Neuronal stem cell (in vitro differentiated cells): ENCODE measurements around the gene FMNL3.
"Not testable (repeated sequence)": the region's sequence is repeated elsewhere in the genome, so short reads cannot be mapped to it uniquely, and the experiment has no call there.

Source experiments
- DNase-seq: peaks from one replicate; pipeline ENCODE4 v3.0.0-alpha.2; 2013; ENCODE audit warnings: low spot score
- H2AFZ ChIP-seq: one replicate; pipeline ENCODE4 v1.6.1; 2013; ENCODE audit warnings: mild to moderate bottlenecking, low read length, inconsistent platforms
- H2AK5ac ChIP-seq: 2 replicates; pipeline ENCODE4 v1.6.1; 2013; ENCODE audit warnings: low read depth, mild to moderate bottlenecking, inconsistent platforms, low read length, moderate library complexity, mixed read lengths
- H2BK120ac ChIP-seq: 2 replicates; pipeline ENCODE4 v1.6.1; 2013; ENCODE audit warnings: low read depth, mild to moderate bottlenecking, inconsistent platforms, low read length, moderate library complexity, mixed read lengths
- H2BK12ac ChIP-seq: one replicate; pipeline ENCODE4 v1.6.1; 2013; ENCODE audit warnings: low read length, inconsistent platforms
- H2BK15ac ChIP-seq: 2 replicates; pipeline ENCODE4 v1.6.1; 2013; ENCODE audit warnings: mild to moderate bottlenecking, low read length, inconsistent platforms, mixed read lengths
- H2BK5ac ChIP-seq: one replicate; pipeline ENCODE4 v1.6.1; 2013; ENCODE audit warnings: inconsistent platforms, mild to moderate bottlenecking, low read length, moderate library complexity
- H3K14ac ChIP-seq: one replicate; pipeline ENCODE4 v1.6.1; 2013; ENCODE audit warnings: low read length, inconsistent platforms
- H3K18ac ChIP-seq: 2 replicates; pipeline ENCODE4 v1.6.1; 2013; ENCODE audit warnings: low read length, inconsistent platforms
- H3K23ac ChIP-seq: 2 replicates; pipeline ENCODE4 v1.6.1; 2013; ENCODE audit warnings: low read depth, mild to moderate bottlenecking, mixed read lengths, low read length, inconsistent platforms; ENCODE audit not compliant: poor library complexity
- H3K27ac ChIP-seq: replicated peaks from 3 replicates; pipeline ENCODE4 v1.5.1; 2013; ENCODE audit warnings: low read length, inconsistent platforms
- H3K27me3 ChIP-seq, 3 experiments: 2 replicates each; pipeline ENCODE4 v1.6.1; 2013; ENCODE audit warnings: low read length in 3 of 3, mild to moderate bottlenecking in 2 of 3, inconsistent platforms in 1 of 3, low read depth in 1 of 3, mixed read lengths in 1 of 3, moderate library complexity in 1 of 3; ENCODE audit not compliant: control insufficient read depth in 3 of 3, insufficient read depth in 3 of 3
- H3K36me3 ChIP-seq, 2 donors: replicated peaks in 1 of 2; 2 replicates each; pipeline ENCODE4 v1.6.1; 2013; ENCODE audit warnings: low read length in 2 of 2; ENCODE audit not compliant: control insufficient read depth in 2 of 2, insufficient read depth in 2 of 2
- H3K4ac ChIP-seq: 2 replicates; pipeline ENCODE4 v1.6.1; 2013; ENCODE audit warnings: inconsistent platforms, mild to moderate bottlenecking, low read length, moderate library complexity
- H3K4me1 ChIP-seq, 2 donors: 1 replicate in 1 of 2; 2 replicates in 1 of 2; pipeline ENCODE4 v1.6.1; 2013; ENCODE audit warnings: low read length in 2 of 2, low read depth in 1 of 2; ENCODE audit not compliant: control insufficient read depth in 2 of 2, insufficient read depth in 1 of 2
- H3K4me2 ChIP-seq: one replicate; pipeline ENCODE4 v1.6.1; 2013; ENCODE audit warnings: mild to moderate bottlenecking, low read length, inconsistent platforms; ENCODE audit not compliant: insufficient read depth, poor library complexity, severe bottlenecking
- H3K4me3 ChIP-seq, 2 donors: 2 replicates each; pipeline ENCODE4 v1.5.1; 2013; ENCODE audit warnings: low read length in 2 of 2, mild to moderate bottlenecking in 2 of 2, inconsistent platforms in 1 of 2, moderate library complexity in 1 of 2
- H3K79me1 ChIP-seq: one replicate; pipeline ENCODE4 v1.6.1; 2013; ENCODE audit warnings: low read depth, mild to moderate bottlenecking, inconsistent platforms, low read length, moderate library complexity
- H3K9ac ChIP-seq: one replicate; pipeline ENCODE4 v1.6.1; 2013; ENCODE audit warnings: mild to moderate bottlenecking, low read depth, low read length, inconsistent platforms; ENCODE audit not compliant: poor library complexity
- H3K9me3 ChIP-seq, 2 donors: replicated peaks in 1 of 2; 2 replicates each; pipeline versions ENCODE3 to v1.6.1; 2013; ENCODE audit warnings: low read length in 2 of 2, mild to moderate bottlenecking in 2 of 2, inconsistent platforms in 1 of 2, low read depth in 1 of 2, mixed read lengths in 1 of 2, moderate library complexity in 1 of 2; ENCODE audit not compliant: control insufficient read depth in 2 of 2, insufficient read depth in 1 of 2
- H4K8ac ChIP-seq: one replicate; pipeline ENCODE4 v1.6.1; 2013; ENCODE audit warnings: low read depth, mild to moderate bottlenecking, inconsistent platforms, low read length, moderate library complexity
- H4K91ac ChIP-seq: one replicate; pipeline ENCODE4 v1.6.1; 2013; ENCODE audit warnings: low read length, low read depth, mild to moderate bottlenecking, inconsistent platforms; ENCODE audit not compliant: poor library complexity
- WGBS, 2 donors: extraction: QIAGEN DNeasy Blood & Tissue Kit; methylation state at CpG; one replicate each; pipeline ENCODE4 v1.1.7; 2013; ENCODE audit warnings: missing lambda C conversion rate in 2 of 2, mixed read lengths in 1 of 2; ENCODE audit not compliant: insufficient read length in 2 of 2, insufficient replicate concordance in 1 of 2; ENCODE audit errors: extremely low coverage in 2 of 2; 5-methylcytosine and 5-hydroxymethylcytosine counted together

FMNL3 gene

GRCh38 chr12:49616533-49617219 lies 90.5 kb downstream of the FMNL3 start:
- Histone ChIP-seq H4K91ac (no peak overlapping the region), H3K4me3 (no peak overlapping the region), H3K4ac (no peak overlapping the region), H4K8ac (no peak overlapping the region), H3K9ac (no peak overlapping the region), H2BK5ac (no peak overlapping the region), H3K14ac (no peak overlapping the region), H3K4me1 (peaks cover 1 to 2% of the 10 kb centered on the region in 2 donors), H2AFZ (no peak overlapping the region), H3K27ac (no peak overlapping the region), H3K79me1 (no peaks in the 10 kb centered on the region), H3K23ac (no peak overlapping the region), H3K27me3 (no peaks in the 10 kb centered on the region), H3K36me3 (no peaks in the 10 kb centered on the region), H2AK5ac (no peak overlapping the region), H3K9me3 (peaks cover 0 to 3% of the 10 kb centered on the region in 2 donors), H2BK15ac (no peak overlapping the region), H3K4me2 (no peak overlapping the region), H2BK12ac (no peak overlapping the region), H2BK120ac (no peak overlapping the region), H3K18ac (no peak overlapping the region)
- no CpG with 5 or more reads among the region's 5 CpGs for WGBS, 2 donors
- DNase-seq, result no peak

GRCh38 chr12:49615725-49616124 lies 91.5 kb downstream of the FMNL3 start:
- H3K27me3 ChIP-seq, result no peaks in the 10 kb centered on the region
- no peak overlapping the region for H4K8ac ChIP-seq
- no peak overlapping the region for H2AFZ ChIP-seq
- H3K4me3 ChIP-seq, result no peak overlapping the region
- H3K27ac ChIP-seq, result no peak overlapping the region
- no peak overlapping the region for H3K4ac ChIP-seq
- H2BK5ac ChIP-seq, result no peak overlapping the region
- H3K23ac ChIP-seq, result no peak overlapping the region
- no peak overlapping the region for H2BK120ac ChIP-seq
- H3K4me2 ChIP-seq, result no peak overlapping the region
- H4K91ac ChIP-seq, result no peak overlapping the region
- H3K9ac ChIP-seq, result no peak overlapping the region
- no peak overlapping the region for H3K14ac ChIP-seq
- H3K36me3 ChIP-seq, result no peaks in the 10 kb centered on the region
- no peak for DNase-seq
- no peak overlapping the region for H3K18ac ChIP-seq
- no peak overlapping the region for H2BK12ac ChIP-seq
- H3K79me1 ChIP-seq, result no peaks in the 10 kb centered on the region
- H3K9me3 ChIP-seq, result peaks cover 0 to 3% of the 10 kb centered on the region in 2 donors
- no peak overlapping the region for H2AK5ac ChIP-seq
- WGBS, 2 donors, result no CpG with 5 or more reads among the region's 7 CpGs
- H3K4me1 ChIP-seq, result no peaks in the 10 kb centered on the region
- H2BK15ac ChIP-seq, result no peak overlapping the region

- H2AK5ac ChIP-seq, result no peak overlapping the region
- H3K36me3 ChIP-seq, result no peaks in the 10 kb centered on the region
- H2BK12ac ChIP-seq, result no peak overlapping the region
- H3K23ac ChIP-seq, result no peak overlapping the region
- H3K27me3 ChIP-seq, result no peaks in the 10 kb centered on the region
- no peak overlapping the region for H2BK5ac ChIP-seq
- H3K4ac ChIP-seq, result no peak overlapping the region
- H3K27ac ChIP-seq, result no peak overlapping the region
- H3K9me3 ChIP-seq, result peaks cover 0 to 13% of the 10 kb centered on the region in 2 donors
- H2AFZ ChIP-seq, result no peak overlapping the region
- H3K14ac ChIP-seq, result no peak overlapping the region
- H4K91ac ChIP-seq, result no peak overlapping the region
- H3K4me3 ChIP-seq, result no peak overlapping the region
- DNase-seq, result no peak
- no peak overlapping the region for H3K9ac ChIP-seq
- no peak overlapping the region for H2BK120ac ChIP-seq
- H3K4me2 ChIP-seq, result no peak overlapping the region
- H3K4me1 ChIP-seq, result peaks cover 0 to 2% of the 10 kb centered on the region in 2 donors
- no peak overlapping the region for H3K18ac ChIP-seq
- no peak overlapping the region for H2BK15ac ChIP-seq
- no peaks in the 10 kb centered on the region for H3K79me1 ChIP-seq
- no peak overlapping the region for H4K8ac ChIP-seq
Measured at GRCh38 chr12:49612210-49612609, 95.0 kb downstream of the FMNL3 start.

- not testable (repeated sequence) for H3K4ac ChIP-seq, H3K27me3 ChIP-seq, H2AK5ac ChIP-seq, H3K9ac ChIP-seq, H3K27ac ChIP-seq, H3K79me1 ChIP-seq, H3K23ac ChIP-seq, H3K4me1 ChIP-seq, H2BK5ac ChIP-seq, DNase-seq, H3K14ac ChIP-seq, H2AFZ ChIP-seq, H3K4me3 ChIP-seq, H4K8ac ChIP-seq, H3K4me2 ChIP-seq, H2BK12ac ChIP-seq, H3K18ac ChIP-seq, H2BK15ac ChIP-seq, H4K91ac ChIP-seq, H2BK120ac ChIP-seq, H3K36me3 ChIP-seq
- peaks cover 0 to 13% of the 10 kb centered on the region in 2 donors for H3K9me3 ChIP-seq
- WGBS, 2 donors, result no CpG with 5 or more reads among the region's 4 CpGs
Measured at GRCh38 chr12:49610785-49611184, 96.4 kb downstream of the FMNL3 start.
